ENCODE measurements around the gene ADCYAP1R1.
A peak's percentile ranks its signal among the peaks of the same experiment; 100 is the strongest.

The ADCYAP1R1 gene

DNA sequence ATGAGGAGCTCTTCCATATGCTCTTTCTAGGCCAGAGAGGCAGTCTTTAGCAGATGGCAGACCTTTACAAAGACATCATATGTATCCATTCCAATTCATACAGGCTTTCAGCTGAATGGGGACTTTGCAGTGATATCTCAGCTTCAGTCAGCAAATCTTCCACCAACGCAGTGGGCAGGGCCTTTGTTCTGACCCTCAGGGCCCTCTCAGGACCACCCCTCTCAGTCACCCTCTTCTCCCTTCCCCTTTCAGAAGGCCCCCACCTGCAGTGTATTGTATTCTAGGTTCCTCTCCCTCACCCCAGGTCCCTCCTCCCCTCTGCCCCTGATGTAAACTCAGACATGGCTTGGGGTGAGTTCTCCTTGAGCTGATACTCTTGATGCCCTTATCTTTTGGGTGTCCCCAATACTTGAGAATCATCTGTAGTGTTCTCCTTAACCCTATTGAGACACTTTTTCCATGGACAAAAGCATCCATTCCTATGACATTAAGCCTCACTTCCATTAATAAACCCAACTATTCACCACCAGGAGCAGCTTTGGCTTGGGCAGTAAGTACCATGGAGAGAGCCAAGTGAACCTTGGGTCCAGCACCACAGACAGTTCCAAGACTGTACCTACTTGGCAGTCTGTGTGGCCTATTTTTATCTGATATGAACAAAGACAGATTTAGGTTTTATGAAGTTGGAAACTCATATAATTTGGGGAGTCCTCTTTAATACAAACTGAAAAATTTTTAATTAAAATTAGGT is 62.7 kb downstream of the ADCYAP1R1 start:
- TF ChIP-seq, protein P1, sequence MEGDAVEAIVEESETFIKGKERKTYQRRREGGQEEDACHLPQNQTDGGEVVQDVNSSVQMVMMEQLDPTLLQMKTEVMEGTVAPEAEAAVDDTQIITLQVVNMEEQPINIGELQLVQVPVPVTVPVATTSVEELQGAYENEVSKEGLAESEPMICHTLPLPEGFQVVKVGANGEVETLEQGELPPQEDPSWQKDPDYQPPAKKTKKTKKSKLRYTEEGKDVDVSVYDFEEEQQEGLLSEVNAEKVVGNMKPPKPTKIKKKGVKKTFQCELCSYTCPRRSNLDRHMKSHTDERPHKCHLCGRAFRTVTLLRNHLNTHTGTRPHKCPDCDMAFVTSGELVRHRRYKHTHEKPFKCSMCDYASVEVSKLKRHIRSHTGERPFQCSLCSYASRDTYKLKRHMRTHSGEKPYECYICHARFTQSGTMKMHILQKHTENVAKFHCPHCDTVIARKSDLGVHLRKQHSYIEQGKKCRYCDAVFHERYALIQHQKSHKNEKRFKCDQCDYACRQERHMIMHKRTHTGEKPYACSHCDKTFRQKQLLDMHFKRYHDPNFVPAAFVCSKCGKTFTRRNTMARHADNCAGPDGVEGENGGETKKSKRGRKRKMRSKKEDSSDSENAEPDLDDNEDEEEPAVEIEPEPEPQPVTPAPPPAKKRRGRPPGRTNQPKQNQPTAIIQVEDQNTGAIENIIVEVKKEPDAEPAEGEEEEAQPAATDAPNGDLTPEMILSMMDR (IDR thresholded peaks at IDR 0.05): no peak

DNA sequence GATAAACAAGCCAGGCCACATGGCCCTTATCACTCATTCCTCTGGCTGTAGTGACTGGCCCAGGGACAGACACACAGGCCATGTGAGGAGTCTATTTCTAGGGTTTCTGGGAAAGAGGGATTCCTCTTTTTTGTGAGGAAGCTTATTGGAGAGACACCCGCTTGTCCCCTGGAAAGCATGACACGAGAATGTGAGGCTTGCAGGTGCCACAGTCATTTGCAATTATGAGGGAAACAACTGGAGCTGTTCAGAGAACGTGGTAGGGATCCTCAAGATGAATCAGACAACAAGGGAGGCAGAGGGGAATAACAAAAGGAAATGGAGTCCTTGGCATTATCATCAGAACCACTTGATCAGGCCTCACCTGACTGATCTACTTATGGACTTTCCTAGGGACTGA is 64.5 kb downstream of the ADCYAP1R1 start:
- TF ChIP-seq, protein P1 (IDR thresholded peaks at IDR 0.05): no peak

DNA sequence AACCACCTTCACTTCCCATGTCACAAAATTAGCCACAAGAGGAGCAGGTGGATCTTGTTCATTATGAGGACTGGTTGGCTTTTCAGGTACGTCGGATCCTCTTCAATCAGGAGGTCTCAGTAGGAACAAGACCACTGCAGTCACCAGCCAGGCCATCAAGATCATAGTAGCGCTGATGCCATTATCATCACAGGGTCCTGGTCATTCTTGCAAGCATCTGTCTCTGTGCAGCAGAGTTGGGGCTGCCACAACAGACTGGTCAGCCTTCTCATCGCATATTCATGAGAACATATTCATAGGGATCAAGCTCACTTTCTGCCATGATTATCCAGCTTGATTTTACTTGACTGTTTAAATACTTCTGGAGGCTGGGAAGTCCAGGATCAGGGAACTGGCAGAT is 67.1 kb downstream of the ADCYAP1R1 start:
- TF ChIP-seq, protein P1 (IDR thresholded peaks at IDR 0.05): no peak

DNA sequence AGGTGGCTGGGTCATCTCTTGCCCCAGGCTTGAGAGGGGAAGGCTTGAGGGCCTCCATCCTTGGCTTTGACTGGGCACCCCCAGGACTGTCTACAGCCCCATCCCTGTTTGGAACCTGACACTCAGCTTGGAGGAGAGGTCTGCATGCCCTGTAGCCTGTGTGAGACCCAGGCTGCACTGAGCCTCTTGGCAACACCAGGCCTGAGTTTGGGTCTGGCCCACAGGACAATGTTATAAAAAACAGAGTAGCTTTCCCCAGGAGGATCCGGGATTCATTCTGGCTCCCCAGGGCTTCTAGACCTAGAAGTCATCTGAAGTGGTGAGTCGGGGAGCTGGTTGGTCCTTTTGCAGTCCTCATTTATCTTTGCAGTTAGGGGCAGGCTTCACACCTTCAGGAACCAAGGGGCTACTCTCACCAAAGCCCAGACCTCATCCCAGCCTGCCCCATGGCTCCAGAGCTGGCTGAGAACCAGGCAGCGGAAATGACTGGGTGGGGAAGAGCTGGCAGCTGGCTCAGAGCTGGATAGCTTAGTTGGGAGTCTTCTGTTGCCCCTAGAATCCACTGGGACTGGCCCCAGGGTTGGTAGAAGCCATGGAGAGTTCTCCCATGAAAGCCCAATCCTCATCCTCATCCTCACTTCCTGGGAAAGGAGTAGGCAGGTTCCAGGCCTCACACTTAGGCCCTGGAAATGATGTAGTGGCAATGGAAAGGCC is 68.8 kb downstream of the ADCYAP1R1 start:
- TF ChIP-seq, protein P1 (IDR thresholded peaks at IDR 0.05): no peak

DNA sequence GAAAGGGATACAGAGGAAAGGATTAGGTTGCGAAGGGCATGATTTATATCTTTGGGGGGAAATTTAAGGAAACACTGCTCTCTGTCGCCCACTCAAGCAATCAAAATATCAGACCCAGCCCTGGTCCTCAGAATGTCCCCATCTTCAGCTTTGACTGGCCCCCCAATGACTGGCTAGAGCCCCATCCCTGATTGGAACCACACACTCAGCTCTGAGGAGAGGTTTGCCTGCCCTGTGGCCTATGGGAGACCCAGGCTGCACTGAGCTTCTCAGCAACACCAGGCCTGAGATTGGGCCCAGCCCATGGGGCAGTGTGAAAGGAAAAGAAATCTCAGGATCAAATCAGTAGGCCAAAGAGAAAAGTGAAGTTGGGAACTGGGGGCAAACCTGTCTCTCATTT is 69.5 kb downstream of the ADCYAP1R1 start:
- TF ChIP-seq, protein P1 (IDR thresholded peaks at IDR 0.05): no peak

DNA sequence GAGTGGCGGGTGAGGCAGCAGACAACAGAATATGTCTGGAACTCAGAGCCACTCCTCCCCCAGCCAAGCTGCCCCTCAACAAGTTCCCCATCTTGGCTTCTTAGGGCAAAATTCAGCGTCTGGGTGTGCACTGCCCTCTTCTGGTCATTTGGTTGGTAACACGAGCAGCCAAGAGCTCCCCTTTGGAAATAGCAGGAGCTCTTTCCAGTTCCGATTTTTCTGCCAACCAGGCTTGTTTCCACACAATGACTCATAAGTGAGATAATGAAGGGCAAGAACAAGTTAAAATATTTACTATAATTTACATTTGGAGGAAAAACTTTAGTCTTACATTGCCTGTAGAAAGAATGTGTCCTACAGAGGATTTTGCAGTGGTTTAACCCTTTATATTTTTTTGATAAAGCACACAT is 70.5 kb downstream of the ADCYAP1R1 start:
- TF ChIP-seq, protein P1 (IDR thresholded peaks at IDR 0.05): peak; percentile 91

DNA sequence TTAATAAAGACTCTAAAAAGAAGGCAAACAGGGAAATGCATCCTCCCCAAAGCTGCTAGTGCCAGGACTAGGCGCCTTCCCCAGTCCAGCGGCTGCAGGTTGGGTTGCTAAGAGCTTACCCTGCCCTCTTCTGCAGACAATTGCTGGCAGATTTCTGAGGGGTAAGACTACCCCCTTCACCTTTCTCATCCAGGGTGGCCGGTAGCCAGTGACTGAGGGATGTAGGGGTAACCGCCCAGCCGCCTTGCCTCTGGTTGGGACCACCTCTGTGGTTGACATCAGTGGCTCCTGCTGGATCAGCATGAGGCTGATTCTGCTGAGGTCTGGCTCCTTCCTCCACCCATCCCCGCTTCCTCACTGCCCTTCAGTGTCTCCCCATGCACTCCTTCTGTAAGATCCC is 71.2 kb downstream of the ADCYAP1R1 start:
- TF ChIP-seq, protein P1 (IDR thresholded peaks at IDR 0.05): no peak
